HG03342 (cell line): ENCODE results near the gene ZNF423.

ENCODE experiments used
- ATAC-seq: cut with Tn5 transposase; IDR thresholded peaks from one replicate; pipeline ENCODE4 v1.9.1; 2021; ENCODE audit warnings: mild to moderate bottlenecking, moderate library complexity; ENCODE audit not compliant: unreplicated experiment

The ZNF423 gene

DNA sequence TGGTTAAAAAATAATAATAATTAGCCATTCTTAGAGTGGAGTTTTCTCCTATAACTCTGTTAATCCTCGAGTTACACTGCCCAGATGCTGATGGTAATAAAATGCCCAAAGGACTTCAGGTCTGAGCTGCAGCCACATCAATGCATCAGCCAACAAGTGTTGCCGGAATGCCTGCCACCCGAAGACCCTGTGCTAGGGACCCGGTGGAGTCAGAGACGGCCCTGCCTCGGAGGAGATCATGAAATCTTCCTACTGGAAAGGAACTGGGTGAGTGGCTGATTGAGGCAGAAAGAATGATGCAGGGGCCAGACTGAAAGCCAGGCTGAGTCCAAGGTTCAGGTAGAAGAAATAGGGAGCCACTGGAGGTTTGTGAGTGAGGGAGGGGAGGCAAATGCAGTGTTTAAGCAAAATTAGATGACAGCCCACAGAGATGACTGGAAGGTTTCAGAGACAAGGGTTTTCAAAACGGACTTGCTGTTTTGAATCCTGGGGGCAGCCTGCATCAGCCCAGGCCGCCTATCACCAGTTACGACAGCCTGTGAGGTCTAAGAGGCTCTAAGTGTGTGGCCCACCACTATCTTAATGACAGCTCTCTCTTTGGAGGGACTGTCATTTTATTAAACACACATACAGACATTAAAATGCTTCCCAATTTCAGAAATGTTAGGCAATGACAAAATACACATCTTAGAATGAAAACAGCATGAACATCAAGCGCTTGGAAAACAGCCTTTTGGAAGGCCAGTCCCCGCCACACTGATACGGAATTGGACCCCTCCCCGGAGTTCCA lies 100.0 kb downstream of the ZNF423 start:
- ATAC-seq: no peak

DNA sequence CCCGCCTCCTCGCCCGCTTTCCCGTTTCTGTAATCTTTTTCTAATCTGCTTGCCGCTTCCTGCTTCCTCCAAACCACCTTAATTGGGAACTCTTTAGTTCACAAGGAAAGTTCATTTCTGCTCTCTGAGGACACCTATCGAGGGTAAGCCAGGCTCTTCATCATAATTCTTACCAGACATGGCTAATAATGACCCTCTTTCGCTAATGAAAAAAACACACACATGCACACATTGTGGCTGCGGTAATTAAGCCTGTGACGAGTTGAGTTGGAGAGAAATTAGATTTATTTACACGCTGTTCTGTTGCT lies 100.6 kb downstream of the ZNF423 start:
- no peak for ATAC-seq

DNA sequence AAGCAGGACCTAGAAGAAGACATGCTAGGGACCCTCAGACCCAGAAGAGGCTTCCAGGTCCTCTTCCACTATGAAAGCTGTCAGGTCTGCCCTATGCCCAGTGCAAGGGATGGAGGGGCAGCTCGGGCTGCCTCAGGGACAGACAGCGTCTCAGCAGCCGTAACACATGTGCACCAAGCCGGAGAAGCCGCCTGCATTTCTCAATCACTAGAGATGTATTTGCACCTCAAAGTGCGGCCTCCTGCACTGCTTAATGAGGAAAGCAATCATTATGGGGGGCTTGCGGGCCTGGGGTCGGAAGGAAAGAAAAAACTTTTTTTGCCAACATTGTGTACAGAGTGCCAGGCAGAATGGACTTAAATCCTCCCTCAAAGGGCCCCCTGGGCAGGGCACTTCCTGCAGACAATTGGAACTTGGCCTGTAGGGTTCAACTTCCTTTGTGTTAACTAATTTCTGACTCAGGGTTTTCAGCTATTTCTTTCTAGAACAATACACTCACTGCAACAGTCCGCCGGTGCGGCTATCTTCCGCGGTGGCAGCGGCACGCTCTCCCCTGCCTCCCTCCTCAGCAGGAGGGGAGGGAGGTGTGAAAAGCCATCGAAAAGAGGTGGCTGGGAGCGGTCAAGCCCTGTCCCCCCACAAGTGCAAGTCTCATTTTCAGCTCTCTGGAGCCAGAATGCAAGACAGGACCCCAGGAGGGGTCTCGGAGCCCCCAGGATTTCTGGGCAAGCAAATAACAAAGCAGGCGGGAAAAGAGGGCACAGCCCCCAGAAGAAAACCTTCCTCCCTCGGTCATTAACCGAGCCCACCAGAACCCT lies 101.2 kb downstream of the ZNF423 start:
- ATAC-seq: no peak

DNA sequence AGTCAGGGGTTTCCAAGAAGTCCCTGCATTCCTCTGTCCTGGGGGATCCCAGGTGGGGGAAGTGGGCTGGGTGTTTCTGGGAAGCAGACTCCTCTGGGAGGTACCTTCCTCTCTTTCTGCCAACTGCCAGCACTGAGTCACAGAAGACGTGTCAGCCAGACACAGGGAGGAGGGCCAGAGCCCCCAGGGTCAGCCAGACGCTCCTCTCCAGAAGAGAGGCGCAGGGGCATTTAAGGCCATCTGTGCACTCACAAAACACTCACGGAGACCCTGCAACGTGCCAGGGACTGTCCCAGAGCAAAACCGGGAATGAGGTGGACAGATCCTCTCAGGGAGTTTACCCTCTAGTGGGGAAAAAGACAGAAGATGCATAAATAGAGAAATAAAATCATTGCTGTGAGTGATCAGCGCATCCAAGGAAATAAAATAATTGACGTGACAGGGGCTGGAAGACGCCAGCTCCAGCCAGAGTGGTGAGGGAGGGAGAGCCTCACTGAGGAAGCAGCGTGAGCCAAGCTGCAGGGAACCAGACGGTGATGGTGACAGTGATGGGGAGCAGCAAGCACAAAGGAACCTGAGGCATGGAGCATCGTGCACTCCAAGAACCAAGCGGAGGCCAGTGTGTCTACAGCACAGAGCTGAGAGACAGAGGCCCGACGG lies 105.4 kb downstream of the ZNF423 start:
- ATAC-seq: no peak

DNA sequence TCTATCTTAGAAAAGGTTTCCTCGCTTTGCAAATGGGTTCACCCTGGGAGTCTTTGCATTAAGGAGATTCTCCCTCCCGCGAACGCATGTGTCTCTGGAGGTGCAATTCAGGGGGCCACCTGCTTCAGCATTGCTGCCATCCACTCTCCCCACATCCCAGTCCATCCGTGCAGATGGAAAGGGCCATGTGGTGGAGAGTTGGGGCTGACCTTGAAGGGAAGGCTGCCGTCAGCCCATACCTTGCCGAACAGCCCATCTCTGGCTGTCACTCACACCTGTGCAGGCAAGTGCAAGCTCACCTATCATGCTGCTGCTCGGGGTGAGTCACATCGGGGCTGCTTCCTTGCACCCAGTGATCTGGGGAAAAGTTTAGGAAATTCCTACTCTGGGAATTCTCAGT lies 106.1 kb downstream of the ZNF423 start:
- no peak for ATAC-seq

DNA sequence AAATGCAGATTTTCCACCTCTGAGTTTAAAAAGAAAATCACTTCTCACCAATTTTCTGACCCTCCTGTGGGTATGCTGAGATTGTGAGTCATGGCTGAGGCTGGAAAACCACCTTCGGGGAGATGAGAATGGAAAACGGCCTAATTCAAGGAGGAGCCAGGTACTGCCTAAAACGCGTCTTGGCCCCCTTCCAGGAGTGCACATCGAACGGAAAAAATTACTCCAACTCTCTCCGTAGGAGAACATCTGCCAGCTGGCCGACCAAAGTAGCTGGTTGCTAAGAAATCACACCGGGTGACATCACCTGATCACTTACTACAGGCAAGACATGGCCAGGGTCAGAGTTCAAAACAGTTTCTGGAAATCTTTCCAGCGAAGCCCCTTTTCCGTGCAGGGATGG lies 107.6 kb downstream of the ZNF423 start:
- ATAC-seq: no peak

DNA sequence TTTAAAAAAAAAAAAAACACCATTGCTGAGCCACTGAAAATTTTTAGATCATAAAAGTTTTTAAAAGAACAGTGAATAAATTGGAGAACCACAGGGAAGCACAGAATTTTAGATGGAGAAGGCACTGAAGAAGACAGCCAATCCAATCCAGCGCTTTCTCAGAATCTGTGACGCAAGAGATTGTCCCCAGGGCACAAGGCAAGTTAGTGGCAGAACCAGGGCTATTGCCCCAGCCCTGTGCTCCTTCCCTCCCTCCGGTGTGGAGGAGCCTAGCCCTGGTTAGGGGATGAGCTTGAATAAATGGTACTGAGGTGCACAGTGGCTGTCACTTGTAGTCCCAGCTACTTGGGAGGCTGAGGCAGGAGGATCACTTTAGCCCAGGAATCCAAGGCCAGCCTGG lies 108.3 kb downstream of the ZNF423 start:
- ATAC-seq: no peak

DNA sequence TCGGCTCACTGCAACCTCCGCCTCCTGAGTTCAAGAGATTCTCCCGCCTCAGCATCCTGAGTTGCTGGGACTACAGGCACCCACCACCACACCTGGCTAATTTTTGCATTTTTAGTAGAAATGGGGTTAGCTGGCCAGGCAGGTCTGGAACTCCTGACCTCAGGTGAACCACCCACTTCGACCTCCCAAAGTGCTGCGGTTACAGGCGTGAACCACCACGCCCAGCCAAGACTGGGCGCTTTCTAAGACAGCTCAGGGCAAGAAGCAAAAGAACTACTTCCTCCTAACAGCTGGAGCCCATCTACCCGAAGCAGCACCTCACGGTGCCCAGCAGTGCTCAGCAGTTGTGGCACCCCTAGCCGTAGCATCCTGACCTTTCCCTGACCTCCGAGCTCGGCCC lies 109.4 kb downstream of the ZNF423 start:
- no peak for ATAC-seq

DNA sequence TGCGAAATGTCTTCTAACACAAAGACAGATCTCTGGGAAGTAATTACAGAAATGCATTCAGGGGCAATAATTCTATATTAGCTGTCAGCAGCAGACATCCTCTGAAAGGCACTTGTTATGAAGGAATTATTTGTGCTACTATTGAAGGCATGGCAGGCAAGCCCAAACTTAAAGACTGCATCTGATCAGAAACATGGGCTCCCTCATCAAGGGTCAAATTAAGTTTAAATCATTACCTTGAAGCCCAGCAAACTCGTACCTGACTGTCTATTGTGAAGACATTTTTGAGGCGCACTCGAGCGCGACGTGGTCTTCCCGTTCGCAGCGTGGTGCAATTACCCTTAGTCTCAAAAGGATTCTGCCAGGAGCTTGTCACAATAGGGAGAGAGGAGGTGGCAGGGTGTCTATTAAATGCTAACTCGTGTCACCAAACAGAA lies 110.6 kb downstream of the ZNF423 start:
- ATAC-seq: no peak

DNA sequence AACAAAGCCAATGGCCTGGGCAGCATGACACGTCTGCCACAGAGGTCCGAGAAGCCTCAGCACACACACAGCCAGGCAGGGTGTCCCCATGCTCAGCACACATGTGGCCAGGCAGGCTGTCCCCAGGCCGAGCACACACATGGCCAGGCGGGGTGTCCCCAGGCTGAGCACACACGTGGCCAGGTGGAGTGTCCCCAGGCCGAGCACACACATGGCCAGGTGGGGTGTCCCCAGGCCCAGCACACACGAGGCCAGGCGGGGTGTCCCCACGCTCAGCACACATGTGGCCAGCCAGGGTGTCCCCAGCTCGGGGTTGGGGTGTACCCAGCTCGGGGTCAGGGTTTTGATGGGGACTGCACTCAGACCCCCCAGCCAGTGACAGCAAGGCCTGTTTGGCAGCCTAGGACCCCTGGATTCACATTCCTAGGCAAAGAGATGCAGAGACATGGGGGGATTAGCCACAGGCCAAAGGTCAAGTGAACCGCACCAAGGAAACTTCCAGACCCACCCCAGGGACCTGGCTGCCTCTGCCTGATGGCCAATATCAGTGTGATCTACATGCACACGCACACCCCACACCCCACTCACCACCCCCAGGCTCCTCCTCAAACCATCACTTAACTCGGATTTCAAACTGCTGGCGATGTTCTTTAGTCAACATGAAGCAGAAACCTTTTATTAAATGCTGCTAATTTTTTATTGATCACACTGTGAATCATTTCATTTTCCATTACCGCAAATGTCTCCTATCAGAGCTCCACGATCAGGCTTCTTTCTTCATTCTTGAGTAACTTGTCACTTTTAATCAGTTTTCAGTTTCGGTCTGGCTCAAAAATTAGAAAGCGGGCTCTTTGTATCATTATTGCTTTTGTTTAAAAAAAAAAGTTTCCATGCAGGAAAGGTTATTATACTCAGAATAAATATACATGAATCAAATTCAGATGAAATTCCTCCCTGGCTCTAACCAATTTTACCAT lies 111.4 kb downstream of the ZNF423 start:
- ATAC-seq: no peak

DNA sequence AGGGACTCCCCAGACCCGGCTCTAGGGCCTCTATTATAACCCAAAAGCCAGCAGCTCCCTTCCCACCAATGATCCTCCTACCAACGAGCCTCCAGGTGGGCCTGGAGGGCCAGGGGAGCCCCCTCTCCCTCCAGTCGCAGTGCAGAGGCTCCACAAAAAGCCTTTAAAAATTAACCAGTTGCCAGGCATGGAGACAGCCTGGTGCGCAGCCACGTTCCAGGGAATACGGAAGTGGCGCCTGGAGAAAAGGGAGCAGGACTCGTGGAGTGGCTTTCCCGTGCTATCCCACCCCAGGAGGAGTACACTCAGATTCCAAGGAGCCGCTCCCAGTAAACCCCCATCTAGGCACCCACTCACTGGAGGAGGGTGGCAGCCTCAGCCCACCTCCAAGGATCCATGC lies 112.3 kb downstream of the ZNF423 start:
- no peak for ATAC-seq

DNA sequence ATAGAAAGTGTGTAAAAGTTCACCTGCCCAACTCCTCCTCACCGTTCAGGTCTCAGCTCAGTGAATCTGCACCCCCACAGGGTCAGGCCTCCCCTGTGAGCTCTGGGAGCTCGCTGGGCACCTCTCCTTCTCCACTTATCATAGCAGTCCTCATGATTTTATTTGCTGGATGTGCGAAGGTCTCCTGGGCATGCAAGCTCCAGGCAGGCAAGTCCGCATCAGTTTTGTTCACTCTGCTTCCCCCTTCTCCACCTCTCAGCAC lies 112.8 kb downstream of the ZNF423 start:
- no peak for ATAC-seq

DNA sequence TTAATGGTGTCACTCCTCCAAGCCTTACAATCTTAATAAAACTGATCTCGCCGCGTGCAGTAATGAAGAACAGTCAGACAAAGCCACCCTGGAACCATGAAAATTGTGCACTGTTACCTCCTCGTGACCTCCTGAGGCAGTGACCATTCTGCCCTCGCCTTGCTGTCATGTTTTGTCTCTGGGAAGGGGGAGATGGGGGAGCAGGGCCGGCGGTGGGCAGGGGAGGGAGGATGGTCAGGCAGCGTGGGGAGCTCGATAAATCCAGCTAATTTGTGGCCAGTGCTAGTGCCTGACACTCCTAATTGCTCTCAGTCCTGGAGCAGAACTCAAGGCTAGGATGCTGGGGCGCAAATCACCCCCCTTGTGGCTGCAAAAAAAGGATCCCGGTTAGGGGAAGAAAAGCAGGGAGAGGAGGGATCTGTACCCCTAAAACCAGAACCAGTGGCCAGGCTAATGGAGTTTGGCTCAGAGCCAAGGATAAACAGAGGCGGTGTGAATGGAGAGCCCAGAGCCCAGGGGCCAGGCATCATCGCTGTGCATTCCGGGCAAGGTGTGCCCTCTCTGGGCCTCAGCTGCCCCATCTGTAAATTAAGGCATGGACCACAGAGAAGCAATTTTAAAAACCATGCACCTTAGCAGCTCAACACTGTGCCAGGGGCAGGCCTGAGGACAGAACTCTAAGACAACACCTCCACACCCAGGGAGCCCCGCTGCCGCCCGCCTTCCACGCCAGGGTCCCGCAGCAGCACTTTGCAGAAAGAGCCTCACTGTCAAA lies 113.3 kb downstream of the ZNF423 start:
- ATAC-seq: no peak

DNA sequence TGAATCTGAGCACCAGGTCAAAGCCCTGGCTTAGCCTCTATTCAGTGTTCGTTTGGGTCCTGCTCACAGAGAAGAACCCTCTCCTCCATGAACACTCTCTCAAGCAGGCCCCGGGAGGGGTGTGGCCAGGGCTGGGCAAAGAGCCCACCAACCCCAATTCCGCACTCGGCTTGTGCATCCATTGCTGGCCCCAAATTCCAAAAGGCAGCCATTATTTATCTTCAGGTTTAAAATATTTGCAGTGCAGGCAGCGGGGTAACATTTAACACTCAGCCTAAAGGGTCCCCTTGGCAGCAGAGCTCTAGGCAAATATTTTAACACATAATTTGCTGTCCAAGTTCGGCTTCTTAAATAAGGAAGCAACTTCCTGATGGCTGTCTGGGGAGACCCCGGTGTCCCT lies 115.7 kb downstream of the ZNF423 start:
- ATAC-seq: no peak

DNA sequence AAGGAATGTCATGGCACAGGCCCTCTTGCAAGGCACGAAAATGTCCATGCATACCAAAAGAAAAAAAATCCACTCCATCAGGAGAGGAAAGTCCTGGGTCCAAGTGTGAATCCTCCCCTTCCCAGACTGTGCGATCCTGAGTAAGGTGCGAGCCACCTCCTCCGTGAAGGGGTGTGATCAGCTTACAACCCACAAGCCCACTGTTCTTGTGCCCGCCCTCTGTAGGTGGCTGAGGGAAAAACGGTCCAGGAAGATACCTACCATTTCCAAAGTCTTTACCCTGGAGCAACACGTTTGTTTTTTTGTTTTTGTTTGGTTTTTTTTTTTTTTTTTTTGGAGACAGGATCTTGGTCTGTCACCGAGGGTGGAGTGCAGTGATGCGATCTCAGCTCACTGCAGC lies 116.5 kb downstream of the ZNF423 start:
- ATAC-seq: no peak

DNA sequence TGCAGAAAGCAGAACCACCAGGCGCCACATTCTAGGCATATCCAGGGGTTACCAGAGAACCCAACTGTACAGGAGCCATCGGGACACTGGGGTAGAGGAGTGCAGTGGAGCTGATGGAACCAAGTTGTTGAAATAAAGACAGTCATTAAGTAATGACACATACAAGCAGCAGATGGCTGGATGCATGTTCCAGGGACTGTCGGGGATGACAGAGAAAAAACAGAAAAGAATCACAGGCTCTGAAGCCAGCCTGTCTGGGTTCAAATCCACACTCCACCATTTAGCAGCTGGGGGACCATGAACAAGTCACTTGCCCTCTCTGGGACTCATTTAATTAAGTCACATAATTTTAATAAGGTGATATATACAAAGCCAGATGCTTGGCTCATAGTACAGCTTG lies 117.1 kb downstream of the ZNF423 start:
- ATAC-seq: no peak

DNA sequence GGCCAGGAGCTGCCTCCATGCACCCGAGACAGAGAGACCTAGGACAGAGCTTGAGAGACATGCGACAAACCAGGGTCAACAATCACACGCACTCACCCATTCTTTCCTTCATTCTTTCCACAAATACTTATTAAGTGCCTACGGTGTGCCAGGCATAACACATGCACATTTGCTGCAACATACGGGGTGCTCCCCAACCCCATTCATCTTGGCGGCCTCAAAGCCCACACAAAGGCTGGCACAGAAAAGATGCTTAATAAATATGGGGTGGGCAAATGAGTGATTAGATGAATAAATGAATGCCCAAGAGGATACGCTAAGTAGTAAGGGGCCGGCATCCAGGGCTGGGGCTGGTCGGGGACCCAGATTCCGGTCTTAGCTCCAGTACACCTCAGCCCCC lies 117.9 kb downstream of the ZNF423 start:
- ATAC-seq: no peak

DNA sequence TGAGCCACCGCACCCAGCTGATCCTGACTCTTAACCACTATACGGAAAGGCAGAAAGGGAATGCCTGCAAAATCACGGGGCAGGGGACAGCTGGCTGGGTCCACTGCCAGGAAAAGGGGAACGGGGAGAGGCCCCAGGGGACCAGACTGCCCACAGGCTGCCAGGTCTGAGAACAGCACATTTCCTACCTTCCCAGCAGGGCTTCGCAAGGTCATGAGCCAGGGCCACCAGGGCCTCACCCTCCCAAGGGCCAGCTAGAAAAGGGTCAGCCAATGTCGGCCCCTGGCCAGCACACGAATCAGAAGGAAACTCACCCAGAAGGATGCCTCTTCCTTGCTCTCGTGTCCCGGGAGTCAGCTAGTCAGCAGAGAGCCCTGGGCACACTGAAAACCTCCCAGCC lies 118.4 kb downstream of the ZNF423 start:
- ATAC-seq: no peak

DNA sequence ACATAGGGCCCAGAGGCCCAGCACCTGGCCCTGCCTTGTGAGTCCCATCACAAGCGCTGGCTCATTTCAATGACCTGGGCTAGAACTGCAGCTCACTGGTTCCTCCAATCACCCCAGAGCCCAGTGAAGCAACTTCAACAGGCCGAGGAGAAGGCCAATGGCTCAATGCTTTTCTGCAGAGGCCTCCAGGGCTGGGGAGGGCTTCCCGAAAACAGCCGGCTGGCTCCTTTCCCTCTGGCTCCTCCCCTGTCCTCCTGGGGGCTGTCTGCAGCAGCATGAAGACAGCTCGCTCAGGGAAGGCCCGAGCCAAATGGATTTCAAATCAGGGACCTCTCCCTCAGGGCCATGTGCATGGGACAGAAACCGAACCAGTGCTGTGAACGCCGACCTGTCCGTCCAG lies 121.6 kb downstream of the ZNF423 start:
- no peak for ATAC-seq

DNA sequence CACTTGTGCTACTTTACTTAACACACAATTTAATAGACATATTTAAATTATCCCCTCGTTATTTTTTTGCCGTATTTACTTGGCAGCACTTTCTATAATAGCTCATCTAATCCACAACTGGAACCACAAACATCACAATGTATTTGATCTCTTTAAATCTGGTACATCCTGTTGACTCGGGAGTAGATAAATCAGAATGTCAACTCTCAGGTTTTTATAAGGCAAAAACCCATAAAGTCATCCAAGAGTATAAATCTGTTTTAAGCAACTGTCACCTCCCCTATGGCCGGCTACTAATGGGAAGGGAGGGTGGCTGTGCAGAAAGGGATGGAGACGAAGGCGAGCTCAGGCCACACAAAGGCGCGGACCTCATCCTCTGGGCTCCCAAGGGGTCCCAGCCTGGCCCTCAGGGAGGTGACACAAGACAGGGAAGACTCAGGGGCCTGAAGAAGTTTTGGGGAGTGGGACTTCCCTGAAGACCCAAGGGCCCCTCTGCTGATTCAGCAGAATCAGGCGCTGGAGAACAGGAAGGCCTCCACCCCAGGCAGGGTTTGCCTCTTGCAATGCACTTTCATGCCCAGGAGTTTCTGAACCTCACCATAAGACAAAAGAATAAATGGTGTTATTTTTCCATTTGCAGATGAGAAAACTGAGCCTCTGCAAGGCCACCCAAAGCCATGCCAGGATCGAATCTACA lies 122.5 kb downstream of the ZNF423 start:
- no peak for ATAC-seq
